Measurements from ENCODE around the gene ATP6V0C. TPM values are rescaled to one million over a fixed set of nuclear protein-coding genes. Genes with fewer than 3 reads are reported as not detected.

The ATP6V0C gene
- total and polyA plus RNA-seq, 2 of the 13 experiments (the other 11 are each of a cell fraction or from before 2014, with no cell fraction given): 10.4 to 20.1 TPM

DNA sequence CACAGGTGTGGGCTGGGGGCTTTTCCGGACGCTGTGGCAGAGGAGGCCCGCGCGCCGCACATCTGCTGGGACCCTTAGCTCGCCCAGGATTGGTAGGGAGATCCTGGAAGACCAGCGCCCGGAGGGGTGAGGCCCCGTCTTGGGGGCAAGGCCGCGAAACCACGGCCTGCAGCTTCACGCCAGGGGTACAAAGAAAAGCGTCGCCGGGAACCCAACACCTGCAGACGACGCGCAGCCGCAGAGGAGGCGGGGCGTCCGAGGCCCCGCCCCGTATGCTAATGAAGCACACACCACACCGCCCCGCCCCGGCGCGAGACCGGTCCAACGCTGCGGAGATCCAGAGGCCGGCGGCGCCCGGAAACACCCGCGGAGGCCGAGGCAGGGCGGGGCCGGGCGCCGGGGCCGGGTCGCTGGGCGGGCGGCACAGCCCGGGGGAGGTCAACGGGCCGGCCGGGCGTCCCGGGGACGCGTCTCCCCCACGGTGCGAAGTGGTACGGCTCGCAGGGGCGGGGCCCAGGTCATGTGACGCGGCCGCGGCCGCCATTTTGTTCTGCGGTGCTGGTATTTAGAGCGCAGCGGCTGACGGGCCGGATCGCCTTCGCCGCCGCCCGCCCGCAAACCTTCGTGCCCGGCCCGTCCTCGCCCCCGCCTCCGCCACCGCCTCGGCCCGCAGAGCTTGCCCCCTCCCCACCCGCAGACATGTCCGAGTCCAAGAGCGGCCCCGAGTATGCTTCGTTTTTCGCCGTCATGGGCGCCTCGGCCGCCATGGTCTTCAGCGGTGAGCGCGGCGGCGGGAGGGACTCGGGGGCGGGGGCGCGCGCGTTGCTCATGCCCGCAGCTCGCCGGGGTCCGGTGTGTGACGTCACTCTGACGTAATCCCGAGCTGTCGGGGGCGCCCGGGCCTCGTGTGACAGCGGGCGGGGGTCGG, at the start of gene ATP6V0C (continued):
- no peak for TF ChIP-seq KDM4B (CRISPR knock-in tag; IDR thresholded peaks at IDR 0.05)
- TF ChIP-seq DMTF1 (CRISPR knock-in tag; IDR thresholded peaks at IDR 0.05): no peak
- TF ChIP-seq AGO2 (optimal IDR thresholded peaks at IDR 0.05; ENCODE audit: low read depth, low read length): no peak
- TF ChIP-seq TOE1 (CRISPR knock-in tag; IDR thresholded peaks at IDR 0.05): no peak
- TF ChIP-seq HMGA1 (CRISPR knock-in tag; conservative IDR thresholded peaks at IDR 0.05): no peak
- 0 out of 2 replicates have a peak, but pooled peaks have one; percentile 11 for TF ChIP-seq ZNF160 (CRISPR knock-in tag; IDR thresholded peaks at IDR 0.05)
- no peak for TF ChIP-seq TBX3 (IDR thresholded peaks at IDR 0.05; ENCODE audit: borderline replicate concordance)
- TF ChIP-seq ZNF264 (CRISPR knock-in tag; IDR thresholded peaks at IDR 0.05): no peak
- TF ChIP-seq CBX2 (IDR thresholded peaks at IDR 0.05; ENCODE audit: low read depth, low read length): no peak
- TF ChIP-seq CBX2 (CRISPR knock-in tag; IDR thresholded peaks at IDR 0.05; ENCODE audit: low read depth): no peak
- TF ChIP-seq GMEB1 (CRISPR knock-in tag; IDR thresholded peaks at IDR 0.05; ENCODE audit: borderline replicate concordance): peak; percentile 29
- no peak for TF ChIP-seq KLF15 (CRISPR knock-in tag; IDR thresholded peaks at IDR 0.05; ENCODE audit: borderline replicate concordance)
- TF ChIP-seq AGO1 (IDR thresholded peaks at IDR 0.05; ENCODE audit: low read depth, low read length, poor library complexity, severe bottlenecking): peak; percentile 40
- TF ChIP-seq, protein P1, sequence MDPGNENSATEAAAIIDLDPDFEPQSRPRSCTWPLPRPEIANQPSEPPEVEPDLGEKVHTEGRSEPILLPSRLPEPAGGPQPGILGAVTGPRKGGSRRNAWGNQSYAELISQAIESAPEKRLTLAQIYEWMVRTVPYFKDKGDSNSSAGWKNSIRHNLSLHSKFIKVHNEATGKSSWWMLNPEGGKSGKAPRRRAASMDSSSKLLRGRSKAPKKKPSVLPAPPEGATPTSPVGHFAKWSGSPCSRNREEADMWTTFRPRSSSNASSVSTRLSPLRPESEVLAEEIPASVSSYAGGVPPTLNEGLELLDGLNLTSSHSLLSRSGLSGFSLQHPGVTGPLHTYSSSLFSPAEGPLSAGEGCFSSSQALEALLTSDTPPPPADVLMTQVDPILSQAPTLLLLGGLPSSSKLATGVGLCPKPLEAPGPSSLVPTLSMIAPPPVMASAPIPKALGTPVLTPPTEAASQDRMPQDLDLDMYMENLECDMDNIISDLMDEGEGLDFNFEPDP (CRISPR knock-in tag; conservative IDR thresholded peaks at IDR 0.05): no peak
- no peak; the same call in 1 of the 2 replicates for TF ChIP-seq SIN3A (IDR thresholded peaks at IDR 0.05; ENCODE audit: borderline replicate concordance, low read depth, low read length)
- TF ChIP-seq HNRNPLL (IDR thresholded peaks at IDR 0.05; ENCODE audit: low read depth, low read length, poor library complexity, severe bottlenecking): no peak
- TF ChIP-seq KLF9 (CRISPR knock-in tag; IDR thresholded peaks at IDR 0.05; ENCODE audit: low read depth): no peak
- TF ChIP-seq MYNN (CRISPR knock-in tag; IDR thresholded peaks at IDR 0.05; ENCODE audit: low read depth): no peak
- no peak for TF ChIP-seq ZNF235 (CRISPR knock-in tag; IDR thresholded peaks at IDR 0.05; ENCODE audit: borderline replicate concordance)
- TF ChIP-seq ZSCAN31 (CRISPR knock-in tag; IDR thresholded peaks at IDR 0.05; ENCODE audit: low read depth): no peak; the same call in 1 of the 2 replicates
- no peak for TF ChIP-seq KLF11 (CRISPR knock-in tag; IDR thresholded peaks at IDR 0.05)
- TF ChIP-seq ZNF136 (CRISPR knock-in tag; IDR thresholded peaks at IDR 0.05; ENCODE audit: low read depth): no peak
- no peak for TF ChIP-seq ZNF652 (CRISPR knock-in tag; IDR thresholded peaks at IDR 0.05; ENCODE audit: borderline replicate concordance, low read depth)
- TF ChIP-seq SNAPC5 (CRISPR knock-in tag; IDR thresholded peaks at IDR 0.05; ENCODE audit: borderline replicate concordance): no peak
- TF ChIP-seq PRMT3 (CRISPR knock-in tag; IDR thresholded peaks at IDR 0.05; ENCODE audit: borderline replicate concordance, low read depth): no peak
